Thyroid gland (tissue), 4 donors: Measurements from ENCODE around the gene RAB37. TPM values are rescaled to one million over a fixed set of nuclear protein-coding genes. Genes with fewer than 3 reads are reported as not detected.

Experiments used
- DNase-seq, 2 donors: peaks; one replicate each; pipeline ENCODE4 v3.0.0-alpha.2; 2019
- H3K27ac ChIP-seq, 3 donors: fragments of 200-600 bp; sonication (generic); 1 replicate in 2 of 3; 2 replicates in 1 of 3; pipeline ENCODE4 v1.5.1; 2016 to 2019; ENCODE audit warnings: mild to moderate bottlenecking in 1 of 3, moderate library complexity in 1 of 3
- H3K27me3 ChIP-seq: fragments of 200-600 bp; sonication (generic); one replicate; pipeline ENCODE4 v1.5.1; 2019
- H3K36me3 ChIP-seq, 2 donors: fragments of 200-600 bp; sonication (generic); one replicate each; pipeline ENCODE4 v1.5.1; 2016 to 2019
- H3K4me1 ChIP-seq, 2 donors: fragments of 200-600 bp; sonication (generic); one replicate each; pipeline ENCODE4 v1.5.1; 2017 to 2019
- H3K4me3 ChIP-seq, 3 donors: fragments of 200-600 bp; sonication (generic); replicated peaks in 1 of 3; 1 replicate in 2 of 3; 2 replicates in 1 of 3; pipeline ENCODE4 v1.5.1; 2016; ENCODE audit warnings: mild to moderate bottlenecking in 1 of 3
- H3K9me3 ChIP-seq: fragments of 200-600 bp; sonication (generic); one replicate; pipeline ENCODE4 v1.5.1; 2017
- CTCF ChIP-seq, 6 experiments: fragments of 200-600 bp in 3 of 6; fragments of 450-650 bp in 3 of 6; sonication (generic) in 3 of 6; IDR thresholded peaks; one replicate each; pipeline ENCODE4 v1.5.1; 2016 to 2019; ENCODE audit warnings: antibody characterized with exemption in 6 of 6, mild to moderate bottlenecking in 2 of 6, inconsistent platforms in 1 of 6, moderate library complexity in 1 of 6
- POLR2A ChIP-seq, 2 donors: fragments of 450-650 bp; IDR thresholded peaks; one replicate each; pipeline ENCODE4 v1.6.1; 2017; ENCODE audit warnings: antibody characterized with exemption in 2 of 2, mild to moderate bottlenecking in 2 of 2, moderate library complexity in 1 of 2
- WGBS, 2 donors: methylation state at CpG; one replicate each; pipeline ENCODE4 v1.1.5; 2017; 5-methylcytosine and 5-hydroxymethylcytosine counted together
- intact Hi-C: fragments of 100-400 bp; cut with DNase I; formaldehyde crosslinking; loops from one replicate; pipeline ENCODE4 v1.15.1; 2023
- total RNA-seq, 4 donors: library from RNA; depleted of rRNA; stranded (reverse); fragments of >200 nt; gene quantifications; one replicate each; pipeline ENCODE4 v1.2.3, GENCODE V29; 2016

RAB37 gene
- total RNA-seq, 4 donors from 2014 or later = 0.33 to 1.8 (median 0.39) TPM

- no peak for DNase-seq
- Histone ChIP-seq H3K27ac (no peak overlapping the region), H3K36me3 (no peaks in the 10 kb centered on the region), H3K4me3 (no peak overlapping the region), H3K9me3 (no peaks in the 10 kb centered on the region), H3K27me3 (no peaks in the 10 kb centered on the region), H3K4me1 (peaks cover 4 to 10% of the 10 kb centered on the region in 2 donors)
- WGBS, 2 donors = 64 to 80% methylated on average over 1 to 2 of the region's 2 CpGs
- no peak for TF ChIP-seq POLR2A (IDR thresholded peaks at IDR 0.05)
- no peak for TF ChIP-seq CTCF (IDR thresholded peaks at IDR 0.05)
- intact Hi-C loops = no loop called here
These were observed 33.7 kb upstream of the RAB37 start for GRCh38 chr17:74703311-74703710.

GRCh38 chr17:74704544-74704943, 32.5 kb upstream of the RAB37 start:
- Histone ChIP-seq H3K27ac (no peak overlapping the region), H3K4me1 (peaks cover 4 to 10% of the 10 kb centered on the region in 2 donors), H3K4me3 (no peak overlapping the region), H3K36me3 (no peaks in the 10 kb centered on the region), H3K9me3 (no peaks in the 10 kb centered on the region), H3K27me3 (no peaks in the 10 kb centered on the region)
- DNase-seq = peak; percentile 86 to 90
- WGBS, 2 donors = 21 to 53% methylated on average over 8 of the region's 8 CpGs
- intact Hi-C loops = no loop called here
- TF ChIP-seq CTCF (IDR thresholded peaks at IDR 0.05) (no peak), POLR2A (IDR thresholded peaks at IDR 0.05) (no peak)

- Histone ChIP-seq H3K4me3 (no peak overlapping the region), H3K36me3 (no peaks in the 10 kb centered on the region), H3K9me3 (no peaks in the 10 kb centered on the region), H3K4me1 (no peaks in the 10 kb centered on the region), H3K27ac (no peak overlapping the region), H3K27me3 (no peaks in the 10 kb centered on the region)
- TF ChIP-seq POLR2A (IDR thresholded peaks at IDR 0.05) (no peak), CTCF (IDR thresholded peaks at IDR 0.05) (no peak)
- 62 to 67% methylated on average over 12 of the region's 12 CpGs for WGBS, 2 donors
- intact Hi-C loops = no loop called here
- no peak for DNase-seq
These were observed 25.8 kb upstream of the RAB37 start for GRCh38 chr17:74711058-74711824.

- Histone ChIP-seq H3K9me3 (no peaks in the 10 kb centered on the region), H3K4me3 (no peak overlapping the region), H3K36me3 (no peaks in the 10 kb centered on the region), H3K27ac (no peak overlapping the region), H3K4me1 (no peaks in the 10 kb centered on the region), H3K27me3 (no peaks in the 10 kb centered on the region)
- DNase-seq = no peak
- TF ChIP-seq CTCF (IDR thresholded peaks at IDR 0.05) (no peak), POLR2A (IDR thresholded peaks at IDR 0.05) (no peak)
- intact Hi-C loops = no loop called here
- WGBS, 2 donors = 78 to 85% methylated on average over 7 of the region's 7 CpGs
These were observed 24.8 kb upstream of the RAB37 start for GRCh38 chr17:74712301-74712700.

- intact Hi-C loops = no loop called here
- Histone ChIP-seq H3K27ac (no peak within 1 kb of the TSS), H3K4me1 (no peaks in the 10 kb centered on the region), H3K36me3 (no peaks in the 10 kb centered on the region), H3K9me3 (no peaks in the 10 kb centered on the region), H3K4me3 (no peak within 1 kb of the TSS), H3K27me3 (no peaks in the 10 kb centered on the region)
- TF ChIP-seq POLR2A (IDR thresholded peaks at IDR 0.05) = no peak
- 76 to 77% methylated on average over 8 of the region's 8 CpGs for WGBS, 2 donors
- no peak for DNase-seq
These were observed 24.3 kb upstream of the RAB37 start, which contains the start of gene CD300LF for GRCh38 chr17:74712756-74713155. CD300LF (minus strand) TSS chr17:74712923; CDS start chr17:74712866, 57 bp downstream.
